ENCODE data around the gene MZB1. TPM values are rescaled to one million over a fixed set of nuclear protein-coding genes. Genes with fewer than 3 reads are reported as not detected.
A peak's percentile ranks its signal among the peaks of the same experiment; 100 is the strongest.

The MZB1 gene
- total RNA-seq, 3 donors from 2014 or later: 5.6 to 23.7 (median 10.2) TPM

GRCh38 chr5:139403418-139403786 is 13.7 kb upstream of the MZB1 start:
- Histone ChIP-seq H3K9me3 (no peaks in the 10 kb centered on the region), H3K36me3 (ENCODE audit: low read depth) (no peaks in the 10 kb centered on the region), H3K4me1 (ENCODE audit: low read depth) (peaks cover 15% of the 10 kb centered on the region), H3K4me3 (peak overlapping the region; percentile 36)
- peak; percentile 3 for ATAC-seq
- TF ChIP-seq, protein P1, sequence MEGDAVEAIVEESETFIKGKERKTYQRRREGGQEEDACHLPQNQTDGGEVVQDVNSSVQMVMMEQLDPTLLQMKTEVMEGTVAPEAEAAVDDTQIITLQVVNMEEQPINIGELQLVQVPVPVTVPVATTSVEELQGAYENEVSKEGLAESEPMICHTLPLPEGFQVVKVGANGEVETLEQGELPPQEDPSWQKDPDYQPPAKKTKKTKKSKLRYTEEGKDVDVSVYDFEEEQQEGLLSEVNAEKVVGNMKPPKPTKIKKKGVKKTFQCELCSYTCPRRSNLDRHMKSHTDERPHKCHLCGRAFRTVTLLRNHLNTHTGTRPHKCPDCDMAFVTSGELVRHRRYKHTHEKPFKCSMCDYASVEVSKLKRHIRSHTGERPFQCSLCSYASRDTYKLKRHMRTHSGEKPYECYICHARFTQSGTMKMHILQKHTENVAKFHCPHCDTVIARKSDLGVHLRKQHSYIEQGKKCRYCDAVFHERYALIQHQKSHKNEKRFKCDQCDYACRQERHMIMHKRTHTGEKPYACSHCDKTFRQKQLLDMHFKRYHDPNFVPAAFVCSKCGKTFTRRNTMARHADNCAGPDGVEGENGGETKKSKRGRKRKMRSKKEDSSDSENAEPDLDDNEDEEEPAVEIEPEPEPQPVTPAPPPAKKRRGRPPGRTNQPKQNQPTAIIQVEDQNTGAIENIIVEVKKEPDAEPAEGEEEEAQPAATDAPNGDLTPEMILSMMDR (IDR thresholded peaks at IDR 0.05): no peak
- intact Hi-C loops (cut with DNase I, micrococcal nuclease): no loop called here
- DNase-seq: no peak

DNA sequence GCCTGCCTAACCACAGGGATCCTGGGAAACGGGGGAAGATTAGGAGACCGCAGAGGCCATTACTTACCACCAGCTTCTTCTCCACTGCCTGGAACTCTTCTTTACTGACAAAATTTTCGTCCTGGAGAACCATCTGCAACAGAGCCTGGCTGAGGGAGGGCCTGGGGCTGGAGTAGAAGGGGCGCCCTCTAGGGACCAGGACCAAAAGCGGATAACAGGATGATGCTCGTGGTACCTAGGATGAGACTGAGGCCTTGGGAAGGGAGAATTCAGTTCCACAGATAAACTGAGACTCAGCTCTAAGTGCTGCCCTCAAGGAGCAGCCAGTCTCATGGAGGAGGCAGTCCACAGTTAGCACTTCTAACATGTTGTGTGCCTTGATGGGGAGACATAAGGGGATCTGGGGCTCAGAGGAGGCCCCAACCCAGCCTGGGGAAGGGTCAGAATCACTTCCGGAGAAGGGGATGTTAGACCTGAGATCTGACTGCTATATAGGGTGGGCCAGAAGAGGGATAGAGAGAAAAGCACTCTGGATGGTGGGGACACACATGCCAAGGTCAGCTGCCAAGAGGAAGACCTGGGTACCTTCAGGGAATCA is 12.9 kb upstream of the MZB1 start:
- TF ChIP-seq, protein P1 (IDR thresholded peaks at IDR 0.05): peak; percentile 45
- intact Hi-C loops (cut with DNase I, micrococcal nuclease): no loop called here
- DNase-seq (peak in 2 of 3 donors; percentile 51 to 59), ATAC-seq (peak; percentile 11)
- Histone ChIP-seq H3K4me1 (ENCODE audit: low read depth) (peaks cover 15% of the 10 kb centered on the region), H3K4me3 (no peak overlapping the region), H3K36me3 (ENCODE audit: low read depth) (no peaks in the 10 kb centered on the region), H3K9me3 (no peaks in the 10 kb centered on the region)

- Histone ChIP-seq H3K9me3 (no peaks in the 10 kb centered on the region), H3K4me3 (no peak overlapping the region), H3K36me3 (ENCODE audit: low read depth) (no peaks in the 10 kb centered on the region), H3K4me1 (ENCODE audit: low read depth) (peaks cover 15% of the 10 kb centered on the region)
- TF ChIP-seq, protein P1 (IDR thresholded peaks at IDR 0.05): no peak
- no peak for DNase-seq
- intact Hi-C loops (cut with DNase I, micrococcal nuclease): no loop called here
- no peak for ATAC-seq
Measured at GRCh38 chr5:139401546-139401945, 11.8 kb upstream of the MZB1 start.

GRCh38 chr5:139399501-139400121 is 9.9 kb upstream of the MZB1 start:
- Histone ChIP-seq H3K4me3 (no peak overlapping the region), H3K9me3 (no peaks in the 10 kb centered on the region), H3K36me3 (ENCODE audit: low read depth) (no peaks in the 10 kb centered on the region), H3K4me1 (ENCODE audit: low read depth) (peaks cover 14% of the 10 kb centered on the region)
- intact Hi-C loops (cut with DNase I, micrococcal nuclease): no loop called here
- DNase-seq (no peak), ATAC-seq (no peak)
- TF ChIP-seq, protein P1 (IDR thresholded peaks at IDR 0.05): no peak

GRCh38 chr5:139397921-139398320 is 8.2 kb upstream of the MZB1 start:
- ATAC-seq: no peak

More at GRCh38 chr5:139397921-139398320, 8.2 kb upstream of the MZB1 start:
- Histone ChIP-seq H3K4me3 (no peak overlapping the region), H3K9me3 (no peaks in the 10 kb centered on the region), H3K4me1 (ENCODE audit: low read depth) (peaks cover 16% of the 10 kb centered on the region), H3K36me3 (ENCODE audit: low read depth) (no peaks in the 10 kb centered on the region)
- no peak for DNase-seq
- TF ChIP-seq, protein P1 (IDR thresholded peaks at IDR 0.05): no peak
- intact Hi-C loops (cut with DNase I, micrococcal nuclease): no loop called here
